Measurements from ENCODE around the gene S100A4.

DNA sequence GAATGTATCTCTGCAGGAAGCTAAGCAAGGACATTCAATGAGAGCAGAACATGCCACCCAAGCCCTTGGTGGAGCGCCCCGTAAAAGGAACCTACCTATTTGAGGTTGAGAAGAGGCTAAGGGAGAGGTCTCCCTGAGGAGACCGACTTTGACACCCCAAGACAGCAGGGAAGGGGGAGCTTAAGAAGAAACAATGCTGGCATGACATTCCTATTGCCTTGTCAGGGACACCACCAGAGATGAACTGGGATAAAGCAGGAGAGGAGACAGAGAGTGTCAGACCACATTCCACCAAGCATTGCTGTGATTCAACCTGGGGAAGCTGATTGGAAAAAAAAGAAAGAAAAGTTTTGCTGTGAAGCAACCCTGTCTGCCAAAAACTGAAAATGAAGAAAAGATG is 33.3 kb upstream of the S100A4 start:
- TF ChIP-seq TAF1 (IDR thresholded peaks at IDR 0.05; ENCODE audit: borderline replicate concordance, insufficient read depth, low read length) (no peak), POLR2AphosphoS5 (IDR thresholded peaks at IDR 0.05; ENCODE audit: low read depth, low read length) (no peak)
- TF ChIP-seq, protein P1, sequence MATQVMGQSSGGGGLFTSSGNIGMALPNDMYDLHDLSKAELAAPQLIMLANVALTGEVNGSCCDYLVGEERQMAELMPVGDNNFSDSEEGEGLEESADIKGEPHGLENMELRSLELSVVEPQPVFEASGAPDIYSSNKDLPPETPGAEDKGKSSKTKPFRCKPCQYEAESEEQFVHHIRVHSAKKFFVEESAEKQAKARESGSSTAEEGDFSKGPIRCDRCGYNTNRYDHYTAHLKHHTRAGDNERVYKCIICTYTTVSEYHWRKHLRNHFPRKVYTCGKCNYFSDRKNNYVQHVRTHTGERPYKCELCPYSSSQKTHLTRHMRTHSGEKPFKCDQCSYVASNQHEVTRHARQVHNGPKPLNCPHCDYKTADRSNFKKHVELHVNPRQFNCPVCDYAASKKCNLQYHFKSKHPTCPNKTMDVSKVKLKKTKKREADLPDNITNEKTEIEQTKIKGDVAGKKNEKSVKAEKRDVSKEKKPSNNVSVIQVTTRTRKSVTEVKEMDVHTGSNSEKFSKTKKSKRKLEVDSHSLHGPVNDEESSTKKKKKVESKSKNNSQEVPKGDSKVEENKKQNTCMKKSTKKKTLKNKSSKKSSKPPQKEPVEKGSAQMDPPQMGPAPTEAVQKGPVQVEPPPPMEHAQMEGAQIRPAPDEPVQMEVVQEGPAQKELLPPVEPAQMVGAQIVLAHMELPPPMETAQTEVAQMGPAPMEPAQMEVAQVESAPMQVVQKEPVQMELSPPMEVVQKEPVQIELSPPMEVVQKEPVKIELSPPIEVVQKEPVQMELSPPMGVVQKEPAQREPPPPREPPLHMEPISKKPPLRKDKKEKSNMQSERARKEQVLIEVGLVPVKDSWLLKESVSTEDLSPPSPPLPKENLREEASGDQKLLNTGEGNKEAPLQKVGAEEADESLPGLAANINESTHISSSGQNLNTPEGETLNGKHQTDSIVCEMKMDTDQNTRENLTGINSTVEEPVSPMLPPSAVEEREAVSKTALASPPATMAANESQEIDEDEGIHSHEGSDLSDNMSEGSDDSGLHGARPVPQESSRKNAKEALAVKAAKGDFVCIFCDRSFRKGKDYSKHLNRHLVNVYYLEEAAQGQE (IDR thresholded peaks at IDR 0.05; ENCODE audit: insufficient read depth in 1 of 2, low read depth in 2 of 2, low read length in 2 of 2): no peak
